ENCODE measurements around the gene ADPGK. TPM values are rescaled to one million over a fixed set of nuclear protein-coding genes. Genes with fewer than 3 reads are reported as not detected.

The ADPGK gene
- polyA plus RNA-seq, 1 donor from 2014 or later: 33.7 TPM

GRCh38 chr15:72737061-72737460 is 46.5 kb downstream of the ADPGK start (continued):
- no peak for TF ChIP-seq REST (IDR thresholded peaks at IDR 0.05; ENCODE audit: borderline replicate concordance)

DNA sequence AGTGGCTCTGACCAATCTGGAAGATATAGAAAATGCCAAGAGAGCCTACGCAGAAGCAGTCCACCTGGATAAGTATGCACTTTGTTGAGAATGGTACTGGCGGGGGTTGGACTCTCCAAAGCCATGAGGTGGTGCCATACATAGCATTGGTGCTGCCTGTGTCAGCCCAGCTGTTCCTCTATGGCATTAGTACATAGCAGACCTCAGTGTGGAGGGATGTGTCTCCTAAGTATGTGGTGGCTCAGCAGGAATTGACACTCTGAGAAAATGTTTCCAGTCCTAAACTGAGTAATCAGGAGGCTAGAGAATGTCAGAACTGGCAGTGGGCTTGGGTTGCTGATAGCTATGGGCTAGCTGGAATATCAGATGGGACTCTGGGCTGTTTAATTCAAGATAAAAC is 48.4 kb downstream of the ADPGK start:
- Histone ChIP-seq H3K4me2 (ENCODE audit: low read length) (no peak overlapping the region), H3K79me2 (replicated peaks; ENCODE audit: insufficient read depth, low read length) (no peaks in the 10 kb centered on the region), H3K27me3 (ENCODE audit: insufficient read depth, low read depth, low read length) (no peaks in the 10 kb centered on the region), H3K9ac (ENCODE audit: low read length) (no peak overlapping the region), H3F3A (ENCODE audit: insufficient read depth, low read length, poor library complexity, severe bottlenecking) (no peaks in the 10 kb centered on the region), H3K9me2 (ENCODE audit: insufficient read depth, low read length) (no peaks in the 10 kb centered on the region), H3K9me3 (ENCODE audit: low read length) (no peaks in the 10 kb centered on the region), H3K36me3 (ENCODE audit: insufficient read depth, low read length) (peaks cover 5% of the 10 kb centered on the region), H2AFZ (ENCODE audit: low read depth, low read length) (no peak overlapping the region), H3K27ac (ENCODE audit: low read length) (no peak overlapping the region), H3K4me3 (ENCODE audit: low read length) (no peak overlapping the region), H4K20me1 (ENCODE audit: insufficient read depth) (no peaks in the 10 kb centered on the region)
- TF ChIP-seq REST (IDR thresholded peaks at IDR 0.05; ENCODE audit: borderline replicate concordance): no peak

GRCh38 chr15:72733941-72734738 is 49.4 kb downstream of the ADPGK start:
- no peak overlapping the region for H3K9ac ChIP-seq (ENCODE audit: low read length)
- peaks cover 5% of the 10 kb centered on the region for H3K36me3 ChIP-seq (ENCODE audit: insufficient read depth, low read length)
- H3K27ac ChIP-seq (ENCODE audit: low read length): no peak overlapping the region
- no peak overlapping the region for H2AFZ ChIP-seq (ENCODE audit: low read depth, low read length)
- no peak for TF ChIP-seq MXI1 (conservative IDR thresholded peaks at IDR 0.05; ENCODE audit: poor library complexity, severe bottlenecking)
- TF ChIP-seq EZH2 (IDR thresholded peaks at IDR 0.05; ENCODE audit: borderline replicate concordance, insufficient read depth, low read length, poor library complexity, severe bottlenecking): no peak
- TF ChIP-seq REST (IDR thresholded peaks at IDR 0.05; ENCODE audit: borderline replicate concordance): no peak
- no peak for TF ChIP-seq EP300 (conservative IDR thresholded peaks at IDR 0.05; ENCODE audit: poor library complexity, severe bottlenecking)
- no peak for TF ChIP-seq POLR2AphosphoS5 (IDR thresholded peaks at IDR 0.05)
- no peak for TF ChIP-seq RAD21 (conservative IDR thresholded peaks at IDR 0.05)
- TF ChIP-seq CTCF (IDR thresholded peaks at IDR 0.05; ENCODE audit: poor library complexity, severe bottlenecking): no peak
- TF ChIP-seq TAF1 (IDR thresholded peaks at IDR 0.05; ENCODE audit: low read depth): no peak
- TF ChIP-seq SMC3 (conservative IDR thresholded peaks at IDR 0.05; ENCODE audit: poor library complexity): no peak
- no peaks in the 10 kb centered on the region for H3F3A ChIP-seq (ENCODE audit: insufficient read depth, low read length, poor library complexity, severe bottlenecking)
- no peaks in the 10 kb centered on the region for H4K20me1 ChIP-seq (ENCODE audit: insufficient read depth)
- H3K79me2 ChIP-seq (replicated peaks; ENCODE audit: insufficient read depth, low read length): no peaks in the 10 kb centered on the region
- no peaks in the 10 kb centered on the region for H3K27me3 ChIP-seq (ENCODE audit: insufficient read depth, low read depth, low read length)
- H3K4me2 ChIP-seq (ENCODE audit: low read length): no peak overlapping the region
- H3K9me2 ChIP-seq (ENCODE audit: insufficient read depth, low read length): no peaks in the 10 kb centered on the region
- H3K4me3 ChIP-seq (ENCODE audit: low read length): no peak overlapping the region
- no peaks in the 10 kb centered on the region for H3K9me3 ChIP-seq (ENCODE audit: low read length)
